AG09309 (cell line): ENCODE results near the gene MYO1E.

Experiments
- DNase-seq: peaks from one replicate; pipeline ENCODE4 v3.0.0-alpha.2; 2010; ENCODE audit warnings: low read depth
- H3K4me3 ChIP-seq: 2 replicates; pipeline ENCODE4 v1.5.1; 2011; ENCODE audit warnings: mild to moderate bottlenecking, low read depth, low read length, moderate library complexity; ENCODE audit not compliant: control insufficient read depth
- CTCF ChIP-seq: IDR thresholded peaks from 2 replicates; pipeline ENCODE4 v1.5.1; 2011; ENCODE audit warnings: mild to moderate bottlenecking, low read depth, low read length, inconsistent platforms; ENCODE audit not compliant: insufficient read depth, control insufficient read depth; ENCODE audit errors: missing control alignments

MYO1E gene

DNA sequence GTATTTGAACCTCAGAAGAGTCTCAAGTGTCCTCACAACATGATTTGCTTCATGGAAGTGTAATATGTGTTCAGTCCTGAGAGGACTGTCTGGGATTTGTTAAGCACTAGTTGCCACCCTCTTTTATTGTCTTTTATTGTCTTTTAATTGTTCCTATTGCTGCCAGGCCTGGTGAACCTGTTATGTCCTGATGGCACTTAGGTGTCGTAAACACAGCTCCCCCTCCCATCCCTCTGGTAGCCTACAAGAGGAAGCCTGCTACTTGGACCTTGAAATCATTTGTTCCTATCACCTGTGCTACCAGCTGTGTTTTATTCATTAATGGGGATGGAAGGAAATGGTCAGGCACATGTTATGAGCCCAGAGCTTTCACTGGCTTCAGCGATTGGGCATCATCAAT, 248.4 kb downstream of the MYO1E start:
- no peak for TF ChIP-seq CTCF
- H3K4me3 ChIP-seq = no peak overlapping the region
- DNase-seq = no peak

GRCh38 chr15:59120937-59121336, 251.7 kb downstream of the MYO1E start:
- no peak overlapping the region for H3K4me3 ChIP-seq
- DNase-seq = no peak
- no peak for TF ChIP-seq CTCF

DNA sequence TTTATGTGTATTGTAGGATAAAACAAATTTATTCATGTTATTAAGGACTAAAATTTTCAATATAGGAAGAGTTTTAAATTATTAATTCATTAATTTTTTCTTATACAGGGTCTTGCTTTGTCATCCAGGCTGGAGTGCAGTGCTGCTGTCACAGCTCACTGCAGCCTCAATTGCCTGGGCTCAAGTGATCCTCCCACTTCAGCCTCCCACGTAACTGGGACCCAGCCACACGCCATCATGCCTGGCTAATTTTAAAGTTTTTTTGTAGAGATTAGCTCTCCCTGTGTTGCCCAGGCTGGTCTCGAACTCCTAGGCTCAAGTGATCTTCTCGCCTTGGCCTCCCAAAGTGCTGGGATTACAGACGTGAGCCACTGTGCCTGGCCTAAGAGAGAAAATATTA, 253.0 kb downstream of the MYO1E start:
- no peak overlapping the region for H3K4me3 ChIP-seq
- no peak for DNase-seq
- no peak for TF ChIP-seq CTCF

DNA sequence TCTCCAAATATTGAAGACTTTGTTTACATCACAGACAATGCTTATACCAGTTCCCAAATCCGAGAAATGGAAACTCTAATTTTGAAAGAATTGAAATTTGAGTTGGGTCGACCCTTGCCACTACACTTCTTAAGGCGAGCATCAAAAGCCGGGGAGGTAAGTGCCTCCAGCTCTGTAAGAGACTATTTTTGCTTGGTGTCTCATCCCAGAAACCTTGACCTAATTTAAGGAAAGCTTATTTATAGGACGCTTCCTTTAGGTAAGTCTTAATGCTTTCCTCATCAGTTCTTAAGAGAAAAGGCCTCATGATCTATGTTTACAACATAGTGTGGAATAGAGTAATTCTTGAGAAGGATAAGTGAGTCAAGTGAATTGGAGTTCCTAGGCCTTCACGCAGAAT, 255.9 kb downstream of the MYO1E start:
- TF ChIP-seq CTCF = no peak
- DNase-seq = no peak
- H3K4me3 ChIP-seq = no peak overlapping the region

- H3K4me3 ChIP-seq = no peak overlapping the region
- DNase-seq = no peak
- no peak for TF ChIP-seq CTCF
Observed at GRCh38 chr15:59116141-59116540, 256.5 kb downstream of the MYO1E start.

- H3K4me3 ChIP-seq = no peak overlapping the region
- TF ChIP-seq CTCF = no peak
- no peak for DNase-seq
Observed at GRCh38 chr15:59115047-59115446, 257.6 kb downstream of the MYO1E start.

GRCh38 chr15:59111251-59111650, 261.4 kb downstream of the MYO1E start:
- H3K4me3 ChIP-seq = no peak overlapping the region
- no peak for TF ChIP-seq CTCF
- no peak for DNase-seq
